ENCODE measurements around the gene SPATA3. TPM values are rescaled to one million over a fixed set of nuclear protein-coding genes. Genes with fewer than 3 reads are reported as not detected.
A peak's percentile ranks its signal among the peaks of the same experiment; 100 is the strongest.

Gene SPATA3
- total and polyA plus RNA-seq, 2 donors: not detected

- H3K27me3 ChIP-seq (ENCODE audit: control insufficient read depth in 2 of 2, insufficient read depth in 1 of 2, low read length in 1 of 2): no peaks in the 10 kb centered on the region
- 10% methylated on average over 1 of the region's 1 CpG for WGBS
- no peaks in the 10 kb centered on the region for H3K9me3 ChIP-seq (ENCODE audit: control insufficient read depth in 2 of 2, insufficient read depth in 1 of 2, low read length in 1 of 2)
- H3K27ac ChIP-seq (ENCODE audit: low read depth in 1 of 2, low read length in 1 of 2): no peak overlapping the region
- peaks cover 10 to 34% of the 10 kb centered on the region in 2 donors for H3K4me1 ChIP-seq (ENCODE audit: control insufficient read depth in 2 of 2, insufficient read depth in 2 of 2, low read length in 2 of 2)
- no peaks in the 10 kb centered on the region for H3K36me3 ChIP-seq (ENCODE audit: control insufficient read depth in 2 of 2, insufficient read depth in 2 of 2, low read length in 1 of 2)
- DNase-seq (ENCODE audit: low read depth in 6 of 9, low spot score in 9 of 9): no peak
- no peak overlapping the region for H3K4me3 ChIP-seq (ENCODE audit: low read length in 2 of 2)
Observed at GRCh38 chr2:230980468-230980867, 15.5 kb upstream of the SPATA3 start.

- no peaks in the 10 kb centered on the region for H3K9me3 ChIP-seq (ENCODE audit: control insufficient read depth in 2 of 2, insufficient read depth in 1 of 2, low read length in 1 of 2)
- no peaks in the 10 kb centered on the region for H3K36me3 ChIP-seq (ENCODE audit: control insufficient read depth in 2 of 2, insufficient read depth in 2 of 2, low read length in 1 of 2)
- H3K27me3 ChIP-seq (ENCODE audit: control insufficient read depth in 2 of 2, insufficient read depth in 1 of 2, low read length in 1 of 2): peaks cover 0 to 2% of the 10 kb centered on the region in 2 donors
- peak in 3 of 9 donors; percentile 17 to 57 (median 21) for DNase-seq (ENCODE audit: low read depth in 6 of 9, low spot score in 9 of 9)
- no peak overlapping the region for H3K27ac ChIP-seq (ENCODE audit: low read depth in 1 of 2, low read length in 1 of 2)
- H3K4me1 ChIP-seq (ENCODE audit: control insufficient read depth in 2 of 2, insufficient read depth in 2 of 2, low read length in 2 of 2): peaks cover 10 to 32% of the 10 kb centered on the region in 2 donors
- 64% methylated on average over 8 of the region's 8 CpGs for WGBS
- H3K4me3 ChIP-seq (ENCODE audit: low read length in 2 of 2): no peak overlapping the region
Observed at GRCh38 chr2:230981704-230982103, 14.2 kb upstream of the SPATA3 start.

GRCh38 chr2:230982126-230982525 is 13.8 kb upstream of the SPATA3 start:
- H3K36me3 ChIP-seq (ENCODE audit: control insufficient read depth in 2 of 2, insufficient read depth in 2 of 2, low read length in 1 of 2): no peaks in the 10 kb centered on the region
- 95% methylated on average over 5 of the region's 5 CpGs for WGBS
- H3K4me3 ChIP-seq (ENCODE audit: low read length in 2 of 2): no peak overlapping the region
- no peaks in the 10 kb centered on the region for H3K9me3 ChIP-seq (ENCODE audit: control insufficient read depth in 2 of 2, insufficient read depth in 1 of 2, low read length in 1 of 2)
- DNase-seq (ENCODE audit: low read depth in 6 of 9, low spot score in 9 of 9): no peak
- no peak overlapping the region for H3K27ac ChIP-seq (ENCODE audit: low read depth in 1 of 2, low read length in 1 of 2)
- H3K4me1 ChIP-seq (ENCODE audit: control insufficient read depth in 2 of 2, insufficient read depth in 2 of 2, low read length in 2 of 2): peaks cover 10 to 34% of the 10 kb centered on the region in 2 donors
- H3K27me3 ChIP-seq (ENCODE audit: control insufficient read depth in 2 of 2, insufficient read depth in 1 of 2, low read length in 1 of 2): peaks cover 0 to 5% of the 10 kb centered on the region in 2 donors

- no peaks in the 10 kb centered on the region for H3K9me3 ChIP-seq (ENCODE audit: control insufficient read depth in 2 of 2, insufficient read depth in 1 of 2, low read length in 1 of 2)
- no peaks in the 10 kb centered on the region for H3K36me3 ChIP-seq (ENCODE audit: control insufficient read depth in 2 of 2, insufficient read depth in 2 of 2, low read length in 1 of 2)
- no peak for DNase-seq (ENCODE audit: low read depth in 6 of 9, low spot score in 9 of 9)
- H3K4me1 ChIP-seq (ENCODE audit: control insufficient read depth in 2 of 2, insufficient read depth in 2 of 2, low read length in 2 of 2): peaks cover 10 to 35% of the 10 kb centered on the region in 2 donors
- no peak overlapping the region for H3K4me3 ChIP-seq (ENCODE audit: low read length in 2 of 2)
- H3K27me3 ChIP-seq (ENCODE audit: control insufficient read depth in 2 of 2, insufficient read depth in 1 of 2, low read length in 1 of 2): peaks cover 0 to 5% of the 10 kb centered on the region in 2 donors
- H3K27ac ChIP-seq (ENCODE audit: low read depth in 1 of 2, low read length in 1 of 2): no peak overlapping the region
- 94% methylated on average over 3 of the region's 3 CpGs for WGBS
Observed at GRCh38 chr2:230982528-230982927, 13.4 kb upstream of the SPATA3 start.

- Histone ChIP-seq H3K36me3 (ENCODE audit: control insufficient read depth in 2 of 2, insufficient read depth in 2 of 2, low read length in 1 of 2) (no peaks in the 10 kb centered on the region), H3K27ac (ENCODE audit: low read depth in 1 of 2, low read length in 1 of 2) (no peak overlapping the region), H3K9me3 (ENCODE audit: control insufficient read depth in 2 of 2, insufficient read depth in 1 of 2, low read length in 1 of 2) (no peaks in the 10 kb centered on the region), H3K4me3 (ENCODE audit: low read length in 2 of 2) (no peak overlapping the region), H3K4me1 (ENCODE audit: control insufficient read depth in 2 of 2, insufficient read depth in 2 of 2, low read length in 2 of 2) (peaks cover 10 to 35% of the 10 kb centered on the region in 2 donors), H3K27me3 (ENCODE audit: control insufficient read depth in 2 of 2, insufficient read depth in 1 of 2, low read length in 1 of 2) (peaks cover 2 to 7% of the 10 kb centered on the region in 2 donors)
- DNase-seq (ENCODE audit: low read depth in 6 of 9, low spot score in 9 of 9): no peak
- WGBS: 98% methylated on average over 6 of the region's 6 CpGs
Observed at GRCh38 chr2:230983566-230983965, 12.4 kb upstream of the SPATA3 start.

GRCh38 chr2:230984393-230985220 is 11.3 kb upstream of the SPATA3 start:
- H3K27me3 ChIP-seq (ENCODE audit: control insufficient read depth in 2 of 2, insufficient read depth in 1 of 2, low read length in 1 of 2): peaks cover 4 to 15% of the 10 kb centered on the region in 2 donors
- H3K4me1 ChIP-seq (ENCODE audit: control insufficient read depth in 2 of 2, insufficient read depth in 2 of 2, low read length in 2 of 2): peaks cover 10 to 35% of the 10 kb centered on the region in 2 donors
- H3K36me3 ChIP-seq (ENCODE audit: control insufficient read depth in 2 of 2, insufficient read depth in 2 of 2, low read length in 1 of 2): no peaks in the 10 kb centered on the region
- 92% methylated on average over 13 of the region's 13 CpGs for WGBS
- no peak overlapping the region for H3K4me3 ChIP-seq (ENCODE audit: low read length in 2 of 2)
- DNase-seq (ENCODE audit: low read depth in 6 of 9, low spot score in 9 of 9): no peak
- H3K9me3 ChIP-seq (ENCODE audit: control insufficient read depth in 2 of 2, insufficient read depth in 1 of 2, low read length in 1 of 2): no peaks in the 10 kb centered on the region
- H3K27ac ChIP-seq (ENCODE audit: low read depth in 1 of 2, low read length in 1 of 2): no peak overlapping the region

GRCh38 chr2:230985519-230986231 is 10.2 kb upstream of the SPATA3 start:
- no peak for DNase-seq (ENCODE audit: low read depth in 6 of 9, low spot score in 9 of 9)
- peaks cover 10 to 34% of the 10 kb centered on the region in 2 donors for H3K4me1 ChIP-seq (ENCODE audit: control insufficient read depth in 2 of 2, insufficient read depth in 2 of 2, low read length in 2 of 2)
- no peaks in the 10 kb centered on the region for H3K36me3 ChIP-seq (ENCODE audit: control insufficient read depth in 2 of 2, insufficient read depth in 2 of 2, low read length in 1 of 2)
- 96% methylated on average over 12 of the region's 12 CpGs for WGBS
- H3K27ac ChIP-seq (ENCODE audit: low read depth in 1 of 2, low read length in 1 of 2): no peak overlapping the region
- H3K9me3 ChIP-seq (ENCODE audit: control insufficient read depth in 2 of 2, insufficient read depth in 1 of 2, low read length in 1 of 2): peaks cover 0 to 6% of the 10 kb centered on the region in 2 donors
- H3K27me3 ChIP-seq (ENCODE audit: control insufficient read depth in 2 of 2, insufficient read depth in 1 of 2, low read length in 1 of 2): peaks cover 14 to 25% of the 10 kb centered on the region in 2 donors
- H3K4me3 ChIP-seq (ENCODE audit: low read length in 2 of 2): no peak overlapping the region

GRCh38 chr2:230986520-230987136 is 9.3 kb upstream of the SPATA3 start:
- H3K4me3 ChIP-seq (ENCODE audit: low read length in 2 of 2): peak overlapping the region; percentile 37 to 44

More at GRCh38 chr2:230986520-230987136, 9.3 kb upstream of the SPATA3 start:
- Histone ChIP-seq H3K9me3 (ENCODE audit: control insufficient read depth in 2 of 2, insufficient read depth in 1 of 2, low read length in 1 of 2) (peaks cover 0 to 7% of the 10 kb centered on the region in 2 donors), H3K27ac (ENCODE audit: low read depth in 1 of 2, low read length in 1 of 2) (no peak overlapping the region), H3K27me3 (ENCODE audit: control insufficient read depth in 2 of 2, insufficient read depth in 1 of 2, low read length in 1 of 2) (peaks cover 23 to 35% of the 10 kb centered on the region in 2 donors), H3K36me3 (ENCODE audit: control insufficient read depth in 2 of 2, insufficient read depth in 2 of 2, low read length in 1 of 2) (no peaks in the 10 kb centered on the region), H3K4me1 (ENCODE audit: control insufficient read depth in 2 of 2, insufficient read depth in 2 of 2, low read length in 2 of 2) (peaks cover 5 to 25% of the 10 kb centered on the region in 2 donors)
- 60% methylated on average over 15 of the region's 15 CpGs for WGBS
- DNase-seq (ENCODE audit: low read depth in 6 of 9, low spot score in 9 of 9): no peak

Data from thymus (tissue), 11 donors.